ENCODE data around the gene ZNF248. TPM values are rescaled to one million over a fixed set of nuclear protein-coding genes. Genes with fewer than 3 reads are reported as not detected.
"Not testable (repeated sequence)": the region's sequence is repeated elsewhere in the genome, so short reads cannot be mapped to it uniquely, and the experiment has no call there.

Gene ZNF248
- 10 to 100 TPM; 14.1 to 23.7 (median 16.9) TPM for polyA plus RNA-seq (ENCODE audit: insufficient read length in 10 of 10)
- long read RNA-seq, donor 1, full-length matches to known transcripts: 2 of 2 reads
- long read RNA-seq, donor 1, partial matches to known transcripts: 0 of 2 reads
- long read RNA-seq, donor 1, other reads (novel, unspliced or antisense): 0 of 2 reads
- long read RNA-seq, donor 2, full-length matches to known transcripts: 2 of 2 reads
- long read RNA-seq, donor 2, partial matches to known transcripts: 0 of 2 reads
- long read RNA-seq, donor 2, other reads (novel, unspliced or antisense): 0 of 2 reads
- long read RNA-seq, donor 3: 0 reads
- long read RNA-seq, donor 4, full-length matches to known transcripts: 5 of 5 reads
- long read RNA-seq, donor 4, partial matches to known transcripts: 0 of 5 reads
- long read RNA-seq, donor 4, other reads (novel, unspliced or antisense): 0 of 5 reads
- long read RNA-seq, donor 5, full-length matches to known transcripts: 2 of 2 reads
- long read RNA-seq, donor 5, partial matches to known transcripts: 0 of 2 reads
- long read RNA-seq, donor 5, other reads (novel, unspliced or antisense): 0 of 2 reads
- long read RNA-seq, donor 6, full-length matches to known transcripts: 4 of 4 reads
- long read RNA-seq, donor 6, partial matches to known transcripts: 0 of 4 reads
- long read RNA-seq, donor 6, other reads (novel, unspliced or antisense): 0 of 4 reads
- long read RNA-seq, donor 7, full-length matches to known transcripts: 2 of 2 reads
- long read RNA-seq, donor 7, partial matches to known transcripts: 0 of 2 reads
- long read RNA-seq, donor 7, other reads (novel, unspliced or antisense): 0 of 2 reads
- long read RNA-seq, donor 8, full-length matches to known transcripts: 2 of 2 reads
- long read RNA-seq, donor 8, partial matches to known transcripts: 0 of 2 reads
- long read RNA-seq, donor 8, other reads (novel, unspliced or antisense): 0 of 2 reads
- long read RNA-seq, donor 9, full-length matches to known transcripts: 1 of 1 reads
- long read RNA-seq, donor 9, partial matches to known transcripts: 0 of 1 reads
- long read RNA-seq, donor 9, other reads (novel, unspliced or antisense): 0 of 1 reads

GRCh38 chr10:37857287-37858211, at the start of gene ZNF248:
TSS of gene ZNF248 (minus strand) at chr10:37857610. CDS start at chr10:37856310, 1,300 bp downstream.
- peak; percentile 97 to 99 (median 99) for DNase-seq

- no peak for DNase-seq
Observed at GRCh38 chr10:37906382-37906781, 49.0 kb upstream of the ZNF248 start.

- no peak for DNase-seq
Observed at GRCh38 chr10:37896436-37896835, 39.0 kb upstream of the ZNF248 start.

- DNase-seq: no peak
Observed at GRCh38 chr10:37895674-37896073, 38.3 kb upstream of the ZNF248 start.

- no peak for DNase-seq
Observed at GRCh38 chr10:37885850-37886249, 28.4 kb upstream of the ZNF248 start.

GRCh38 chr10:37872955-37873354, 15.5 kb upstream of the ZNF248 start:
- no peak for DNase-seq

GRCh38 chr10:37872283-37872682, 14.9 kb upstream of the ZNF248 start:
- DNase-seq: no peak

GRCh38 chr10:37871568-37872251, 14.3 kb upstream of the ZNF248 start:
- DNase-seq: no peak

GRCh38 chr10:37871143-37871542, 13.7 kb upstream of the ZNF248 start:
- no peak for DNase-seq

- DNase-seq: no peak
Observed at GRCh38 chr10:37868796-37869195, 11.4 kb upstream of the ZNF248 start.

GRCh38 chr10:37865957-37866803, 8.8 kb upstream of the ZNF248 start:
- no peak for DNase-seq

- DNase-seq: no peak
Observed at GRCh38 chr10:37865264-37865663, 7.9 kb upstream of the ZNF248 start.

- peak in 1 of 3 donors; percentile 3 for DNase-seq
Observed at GRCh38 chr10:37860494-37861190, 3.2 kb upstream of the ZNF248 start.

- not testable (repeated sequence) for DNase-seq
Observed at GRCh38 chr10:37859270-37859669, 1.9 kb upstream of the ZNF248 start.

- peak in 1 of 3 donors; percentile 21 for DNase-seq
Observed at GRCh38 chr10:37856881-37857286, 526 bp downstream of the ZNF248 start.

- DNase-seq: peak in 1 of 3 donors; percentile 7
Observed at GRCh38 chr10:37855636-37856035, 1.8 kb downstream of the ZNF248 start.

- DNase-seq: peak; percentile 9 to 28 (median 16)
Observed at GRCh38 chr10:37854626-37855025, 2.8 kb downstream of the ZNF248 start.

- DNase-seq: no peak
Observed at GRCh38 chr10:37844644-37845043, 12.8 kb downstream of the ZNF248 start.

- no peak for DNase-seq
Observed at GRCh38 chr10:37839243-37839642, 18.2 kb downstream of the ZNF248 start.
